Neural progenitor cell (in vitro differentiated cells): Measurements from ENCODE around the gene SHC2. TPM values are rescaled to one million over a fixed set of nuclear protein-coding genes. Genes with fewer than 3 reads are reported as not detected.

Experiments used
- DNase-seq: peaks from one replicate; pipeline ENCODE4 v3.0.0-alpha.2; 2016; ENCODE audit warnings: low spot score
- H2AFZ ChIP-seq: fragments of 200-600 bp; sonication (generic); replicated peaks from 2 replicates; pipeline ENCODE4 v1.6.1; 2016; ENCODE audit warnings: antibody characterized with exemption
- H3F3A ChIP-seq: fragments of 200-600 bp; sonication (generic); 2 replicates; pipeline ENCODE4 v1.6.1; 2016; ENCODE audit warnings: antibody characterized with exemption, low read depth
- H3K27ac ChIP-seq: fragments of 200-600 bp; sonication (generic); 2 replicates; pipeline ENCODE4 v1.5.1; 2016; ENCODE audit warnings: mild to moderate bottlenecking
- H3K27me3 ChIP-seq: fragments of 200-600 bp; sonication (generic); 2 replicates; pipeline ENCODE4 v1.6.1; 2016; ENCODE audit warnings: mild to moderate bottlenecking, moderate library complexity
- H3K36me3 ChIP-seq: fragments of 200-600 bp; sonication (generic); 2 replicates; pipeline ENCODE4 v1.5.1; 2016
- H3K4me1 ChIP-seq: fragments of 200-600 bp; sonication (generic); 2 replicates; pipeline ENCODE4 v1.6.1; 2016; ENCODE audit warnings: mixed run types
- H3K4me2 ChIP-seq: fragments of 200-600 bp; sonication (generic); 2 replicates; pipeline ENCODE4 v1.6.1; 2016
- H3K4me3 ChIP-seq: fragments of 200-600 bp; sonication (generic); 2 replicates; pipeline ENCODE4 v1.5.1; 2016
- H3K79me2 ChIP-seq: fragments of 200-600 bp; sonication (generic); 2 replicates; pipeline ENCODE4 v1.6.1; 2016; ENCODE audit warnings: low read depth
- H3K9ac ChIP-seq: fragments of 200-600 bp; sonication (generic); 2 replicates; pipeline ENCODE4 v1.6.1; 2016
- H3K9me3 ChIP-seq: fragments of 200-600 bp; sonication (generic); 2 replicates; pipeline ENCODE4 v1.5.1; 2016; ENCODE audit warnings: low read depth
- H4K20me1 ChIP-seq: fragments of 200-600 bp; sonication (generic); 2 replicates; pipeline ENCODE4 v1.6.1; 2016; ENCODE audit warnings: low read depth
- H3K27ac Mint-ChIP-seq: 3 replicates; pipeline ENCODE4 v1.8.0; 2021; ENCODE audit warnings: mixed read lengths
- H3K27me3 Mint-ChIP-seq: 2 replicates; pipeline ENCODE4 v1.8.0; 2022; ENCODE audit warnings: low read depth, mild to moderate bottlenecking, inconsistent platforms, moderate library complexity, mixed read lengths; ENCODE audit not compliant: insufficient read depth
- H3K36me3 Mint-ChIP-seq: 3 replicates; pipeline ENCODE4 v1.8.0; 2021; ENCODE audit warnings: mixed read lengths
- H3K4me1 Mint-ChIP-seq: 3 replicates; pipeline ENCODE4 v1.8.0; 2021; ENCODE audit warnings: mixed read lengths
- H3K4me3 Mint-ChIP-seq: 3 replicates; pipeline ENCODE4 v1.8.0; 2021; ENCODE audit warnings: mild to moderate bottlenecking, moderate library complexity, mixed read lengths
- H3K9me3 Mint-ChIP-seq: 3 replicates; pipeline ENCODE4 v1.8.0; 2020; ENCODE audit warnings: mixed read lengths
- EZH2 ChIP-seq: fragments of 200-600 bp; sonication (generic); IDR thresholded peaks from 2 replicates; pipeline ENCODE4 v1.6.1; 2017; ENCODE audit warnings: antibody characterized with exemption, mild to moderate bottlenecking, moderate library complexity
- EZH2phosphoT487 ChIP-seq: fragments of 200-600 bp; sonication (generic); IDR thresholded peaks from 2 replicates; pipeline ENCODE4 v1.6.1; 2017; ENCODE audit warnings: antibody characterized with exemption
- total RNA-seq: library from RNA; depleted of rRNA; stranded (reverse); fragments of >200 nt; gene quantifications from 2 replicates; pipeline ENCODE4 v1.2.3, GENCODE V29; 2015; ENCODE audit warnings: low replicate concordance
- TF ChIP-seq, protein P1 (sequence below): fragments of 200-600 bp; sonication (generic); IDR thresholded peaks from 2 replicates; pipeline ENCODE4 v1.5.1; 2017; ENCODE audit warnings: antibody characterized with exemption, mild to moderate bottlenecking

SHC2 gene
- total RNA-seq, 1 donor from 2014 or later: 3.2 TPM

DNA sequence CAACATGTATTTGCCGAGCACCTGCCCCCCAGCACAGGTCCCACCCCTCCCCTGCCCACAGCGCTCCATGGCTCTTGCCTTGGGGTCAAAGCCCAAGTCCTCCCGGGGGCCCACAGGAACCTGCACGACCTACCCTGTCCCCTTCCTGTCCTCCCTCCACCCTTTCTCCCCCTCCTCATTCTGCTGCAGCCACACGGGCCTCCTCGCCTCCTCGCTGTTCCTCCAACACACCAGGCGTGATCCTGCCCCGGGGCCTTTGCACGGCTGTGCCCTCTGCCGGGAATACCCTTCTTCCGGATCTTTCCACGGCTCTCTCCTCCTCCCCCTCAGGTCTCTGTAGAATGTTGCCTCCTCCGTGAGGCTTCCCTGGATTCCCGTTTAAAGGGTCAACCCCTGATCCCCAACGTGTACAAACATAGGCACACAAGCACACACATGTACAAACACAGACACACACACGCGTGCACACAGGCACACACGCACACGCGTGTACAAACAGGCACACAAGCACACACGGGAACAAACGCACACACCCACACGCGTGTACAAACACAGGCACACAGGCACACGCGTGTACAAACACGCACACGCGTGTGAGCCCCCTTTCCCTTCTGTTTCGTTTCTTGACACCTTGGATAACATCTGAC lies 38.3 kb upstream of the SHC2 start:
- H3K4me3 Mint-ChIP-seq: peak overlapping the region; percentile 61
- Histone ChIP-seq H3K4me3 (no peak overlapping the region), H3K4me1 (no peaks in the 10 kb centered on the region), H2AFZ (no peak overlapping the region), H3F3A (peaks cover 20% of the 10 kb centered on the region), H3K79me2 (no peaks in the 10 kb centered on the region), H4K20me1 (peaks cover 18% of the 10 kb centered on the region), H3K27me3 (peaks cover 63% of the 10 kb centered on the region), H3K9me3 (no peaks in the 10 kb centered on the region), H3K9ac (no peak overlapping the region), H3K4me2 (no peak overlapping the region), H3K36me3 (no peaks in the 10 kb centered on the region), H3K27ac (no peak overlapping the region)
- no peak for DNase-seq
- H3K4me1 Mint-ChIP-seq: peaks cover 12% of the 10 kb centered on the region
- no peak overlapping the region for H3K27ac Mint-ChIP-seq
- peaks cover 27% of the 10 kb centered on the region for H3K27me3 Mint-ChIP-seq
- no peak for TF ChIP-seq EZH2
- TF ChIP-seq, protein P1, sequence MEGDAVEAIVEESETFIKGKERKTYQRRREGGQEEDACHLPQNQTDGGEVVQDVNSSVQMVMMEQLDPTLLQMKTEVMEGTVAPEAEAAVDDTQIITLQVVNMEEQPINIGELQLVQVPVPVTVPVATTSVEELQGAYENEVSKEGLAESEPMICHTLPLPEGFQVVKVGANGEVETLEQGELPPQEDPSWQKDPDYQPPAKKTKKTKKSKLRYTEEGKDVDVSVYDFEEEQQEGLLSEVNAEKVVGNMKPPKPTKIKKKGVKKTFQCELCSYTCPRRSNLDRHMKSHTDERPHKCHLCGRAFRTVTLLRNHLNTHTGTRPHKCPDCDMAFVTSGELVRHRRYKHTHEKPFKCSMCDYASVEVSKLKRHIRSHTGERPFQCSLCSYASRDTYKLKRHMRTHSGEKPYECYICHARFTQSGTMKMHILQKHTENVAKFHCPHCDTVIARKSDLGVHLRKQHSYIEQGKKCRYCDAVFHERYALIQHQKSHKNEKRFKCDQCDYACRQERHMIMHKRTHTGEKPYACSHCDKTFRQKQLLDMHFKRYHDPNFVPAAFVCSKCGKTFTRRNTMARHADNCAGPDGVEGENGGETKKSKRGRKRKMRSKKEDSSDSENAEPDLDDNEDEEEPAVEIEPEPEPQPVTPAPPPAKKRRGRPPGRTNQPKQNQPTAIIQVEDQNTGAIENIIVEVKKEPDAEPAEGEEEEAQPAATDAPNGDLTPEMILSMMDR: no peak
- no peak for TF ChIP-seq EZH2phosphoT487
- peaks cover 5% of the 10 kb centered on the region for H3K9me3 Mint-ChIP-seq
- H3K36me3 Mint-ChIP-seq: peaks cover 5% of the 10 kb centered on the region

DNA sequence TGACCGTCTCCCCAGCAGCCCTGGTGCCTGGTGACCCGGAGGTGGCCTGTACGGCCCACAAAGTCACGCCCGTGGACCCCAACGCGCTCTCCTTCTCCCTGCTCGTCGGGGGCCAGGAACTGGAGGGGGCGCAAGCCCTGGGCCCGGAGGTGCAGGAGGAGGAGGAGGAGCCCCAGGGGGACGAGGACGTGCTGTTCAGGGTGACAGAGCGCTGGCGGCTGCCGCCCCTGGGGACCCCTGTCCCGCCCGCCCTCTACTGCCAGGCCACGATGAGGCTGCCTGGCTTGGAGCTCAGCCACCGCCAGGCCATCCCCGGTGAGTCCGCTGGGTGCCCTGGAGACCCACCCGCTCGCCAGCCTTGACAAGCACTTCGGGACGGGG lies 37.7 kb upstream of the SHC2 start:
- H3K36me3 Mint-ChIP-seq: peaks cover 7% of the 10 kb centered on the region
- TF ChIP-seq EZH2: no peak
- TF ChIP-seq, protein P1: no peak
- no peak for TF ChIP-seq EZH2phosphoT487
- H3K27me3 Mint-ChIP-seq: peaks cover 27% of the 10 kb centered on the region
- Histone ChIP-seq H3K4me2 (no peak overlapping the region), H3K79me2 (no peaks in the 10 kb centered on the region), H3K27ac (no peak overlapping the region), H3K27me3 (peaks cover 63% of the 10 kb centered on the region), H3F3A (peaks cover 20% of the 10 kb centered on the region), H4K20me1 (peaks cover 18% of the 10 kb centered on the region), H2AFZ (no peak overlapping the region), H3K4me1 (no peaks in the 10 kb centered on the region), H3K4me3 (no peak overlapping the region), H3K9me3 (no peaks in the 10 kb centered on the region), H3K9ac (no peak overlapping the region), H3K36me3 (no peaks in the 10 kb centered on the region)
- DNase-seq: no peak
- H3K4me1 Mint-ChIP-seq: peaks cover 12% of the 10 kb centered on the region
- no peak overlapping the region for H3K27ac Mint-ChIP-seq
- H3K4me3 Mint-ChIP-seq: peak overlapping the region; percentile 60
- H3K9me3 Mint-ChIP-seq: peaks cover 5% of the 10 kb centered on the region

DNA sequence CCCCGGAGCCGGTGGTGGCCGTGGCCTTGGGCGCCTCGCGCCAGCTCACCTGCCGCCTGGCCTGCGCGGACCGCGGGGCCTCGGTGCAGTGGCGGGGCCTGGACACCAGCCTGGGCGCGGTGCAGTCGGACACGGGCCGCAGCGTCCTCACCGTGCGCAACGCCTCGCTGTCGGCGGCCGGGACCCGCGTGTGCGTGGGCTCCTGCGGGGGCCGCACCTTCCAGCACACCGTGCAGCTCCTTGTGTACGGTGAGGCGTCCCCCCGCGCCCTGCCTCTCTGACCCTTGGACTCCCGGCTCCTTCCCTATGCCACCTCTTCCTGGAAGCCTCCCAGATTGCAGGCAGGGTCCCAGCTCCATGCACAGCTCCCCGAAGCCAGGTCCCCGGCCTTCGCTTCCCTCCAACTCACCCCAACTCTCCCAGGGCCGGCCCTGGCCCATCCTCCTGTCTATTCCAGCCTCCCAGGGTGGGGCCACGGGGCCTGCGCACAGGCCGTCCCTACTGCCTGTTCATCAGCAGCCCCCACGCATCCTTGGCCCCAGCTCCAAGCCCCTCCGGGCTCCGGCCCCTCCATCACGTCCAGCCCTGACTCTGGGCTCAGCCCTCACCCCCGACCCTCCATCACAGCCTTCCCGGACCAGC lies 37.2 kb upstream of the SHC2 start:
- Histone ChIP-seq H3F3A (peaks cover 20% of the 10 kb centered on the region), H2AFZ (no peak overlapping the region), H3K9me3 (no peaks in the 10 kb centered on the region), H3K4me2 (peak overlapping the region; percentile 69), H3K36me3 (no peaks in the 10 kb centered on the region), H4K20me1 (peaks cover 18% of the 10 kb centered on the region), H3K4me3 (peak overlapping the region; percentile 24), H3K79me2 (no peaks in the 10 kb centered on the region), H3K27ac (no peak overlapping the region), H3K27me3 (peaks cover 63% of the 10 kb centered on the region), H3K9ac (no peak overlapping the region), H3K4me1 (no peaks in the 10 kb centered on the region)
- peak overlapping the region; percentile 60 for H3K4me3 Mint-ChIP-seq
- TF ChIP-seq EZH2: peak; percentile 85
- TF ChIP-seq, protein P1: no peak
- peak; percentile 83 for TF ChIP-seq EZH2phosphoT487
- DNase-seq: no peak
- H3K27ac Mint-ChIP-seq: no peak overlapping the region
- H3K4me1 Mint-ChIP-seq: peaks cover 13% of the 10 kb centered on the region
- peaks cover 6% of the 10 kb centered on the region for H3K9me3 Mint-ChIP-seq
- H3K27me3 Mint-ChIP-seq: peaks cover 27% of the 10 kb centered on the region
- H3K36me3 Mint-ChIP-seq: peaks cover 7% of the 10 kb centered on the region
